Measurements from ENCODE around the gene PRB2.
"Not testable (repeated sequence)": the region's sequence is repeated elsewhere in the genome, so short reads cannot be mapped to it uniquely, and the experiment has no call there.

The PRB2 gene

GRCh38 chr12:11397366-11397765 lies 2.0 kb upstream of the PRB2 start:
- TF ChIP-seq CTCF (IDR thresholded peaks at IDR 0.05; ENCODE audit: low read depth, low read length, missing control alignments) = no peak
- DNase-seq (ENCODE audit: low read depth) = no peak
- in situ Hi-C loops (cut with HindIII; ENCODE audit: low sequenced_read_pairs) = no loop called here
- H3K4me3 ChIP-seq (ENCODE audit: low read depth, low read length) = no peak overlapping the region

DNA sequence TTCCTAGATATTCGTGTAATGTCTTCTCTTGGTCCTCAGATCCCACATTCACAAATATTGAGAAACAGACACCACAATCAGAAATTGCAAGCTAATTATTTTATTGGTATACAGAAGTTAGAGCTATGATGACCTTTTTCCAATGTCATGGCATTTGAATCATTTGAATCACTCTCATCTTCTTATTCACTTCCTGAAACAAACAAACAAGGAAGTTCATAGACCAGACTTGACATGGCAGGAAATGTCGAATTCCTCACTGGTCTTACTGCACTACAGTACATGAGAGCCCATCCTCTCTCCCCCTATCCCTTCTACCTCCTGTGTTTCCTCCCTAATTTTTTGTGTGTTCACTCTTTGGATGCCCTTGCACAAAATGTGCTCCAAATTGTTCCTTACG lies 3.9 kb downstream of the PRB2 start:
- H3K4me3 ChIP-seq (ENCODE audit: low read depth, low read length); in situ Hi-C loops (cut with HindIII; ENCODE audit: low sequenced_read_pairs); DNase-seq (ENCODE audit: low read depth): not testable (repeated sequence)

DNA sequence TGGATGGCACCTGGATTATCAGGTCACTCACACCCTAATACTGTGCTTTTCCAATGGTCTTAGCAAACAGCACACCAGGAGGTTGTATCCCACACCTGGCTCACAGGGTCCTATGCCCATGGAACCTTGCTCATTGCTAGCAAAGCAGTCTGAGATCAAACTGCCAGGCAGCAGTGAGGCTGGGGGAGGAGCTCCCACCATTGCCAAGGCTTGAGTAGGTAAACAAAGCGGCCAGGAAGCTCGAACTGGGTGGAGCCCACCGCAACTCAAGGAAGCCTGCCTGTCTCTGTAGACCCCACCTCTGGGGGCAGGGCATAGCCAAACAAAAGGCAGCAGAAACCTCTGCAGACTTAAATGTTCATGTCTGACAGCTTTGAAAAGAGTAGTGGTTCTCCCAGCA lies 17.9 kb downstream of the PRB2 start:
- DNase-seq (ENCODE audit: low read depth); H3K4me3 ChIP-seq (ENCODE audit: low read depth, low read length); in situ Hi-C loops (cut with HindIII; ENCODE audit: low sequenced_read_pairs): not testable (repeated sequence)

DNA sequence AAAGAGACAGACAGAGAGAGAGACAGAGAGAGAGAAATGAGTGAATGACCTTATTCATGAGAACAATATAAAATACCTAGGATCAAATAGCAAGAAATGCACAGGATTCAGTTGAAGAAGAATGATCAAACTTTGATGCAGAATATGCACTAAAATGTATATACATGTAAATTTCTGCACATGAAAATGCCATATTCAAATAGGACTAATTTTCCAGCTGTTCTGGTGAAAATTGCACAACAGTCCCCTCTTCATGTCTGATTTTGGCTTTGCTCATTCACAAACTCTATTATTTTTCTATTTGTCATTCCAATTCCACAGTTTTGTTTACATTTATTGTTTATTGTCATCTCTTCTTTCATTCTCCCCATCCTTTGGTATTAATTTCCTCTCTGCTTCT lies 34.2 kb downstream of the PRB2 start:
- no peak for DNase-seq (ENCODE audit: low read depth)
- in situ Hi-C loops (cut with HindIII; ENCODE audit: low sequenced_read_pairs) = no loop called here
- TF ChIP-seq CTCF (IDR thresholded peaks at IDR 0.05; ENCODE audit: low read depth, low read length, missing control alignments) = no peak
- no peak overlapping the region for H3K4me3 ChIP-seq (ENCODE audit: low read depth, low read length)

- in situ Hi-C loops (cut with HindIII; ENCODE audit: low sequenced_read_pairs); DNase-seq (ENCODE audit: low read depth); H3K4me3 ChIP-seq (ENCODE audit: low read depth, low read length): not testable (repeated sequence)
Observed at GRCh38 chr12:11360205-11360883, 35.0 kb downstream of the PRB2 start.

DNA sequence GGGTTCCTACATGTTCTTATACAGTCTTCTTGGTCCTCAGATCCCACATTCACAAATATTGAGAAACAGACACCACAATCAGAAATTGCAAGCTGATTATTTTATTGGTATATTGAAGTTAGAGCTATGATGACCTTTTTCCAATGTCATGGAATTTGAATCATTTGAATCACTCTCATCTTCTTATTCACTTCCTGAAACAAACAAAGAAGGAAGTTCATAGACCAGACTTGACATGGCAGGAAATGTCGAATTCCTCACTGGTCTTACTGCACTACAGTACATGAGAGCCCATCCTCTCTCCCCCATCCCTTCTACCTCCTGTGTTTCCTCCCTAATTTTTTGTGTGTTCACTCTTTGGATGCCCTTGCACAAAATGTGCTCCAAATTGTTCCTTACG lies 43.6 kb downstream of the PRB2 start:
- in situ Hi-C loops (cut with HindIII; ENCODE audit: low sequenced_read_pairs) = not testable (repeated sequence)

GRCh38 chr12:11348439-11348838 lies 46.9 kb downstream of the PRB2 start:
- in situ Hi-C loops (cut with HindIII; ENCODE audit: low sequenced_read_pairs) = no loop called here
- TF ChIP-seq CTCF (IDR thresholded peaks at IDR 0.05; ENCODE audit: low read depth, low read length, missing control alignments) = no peak
- no peak overlapping the region for H3K4me3 ChIP-seq (ENCODE audit: low read depth, low read length)
- no peak for DNase-seq (ENCODE audit: low read depth)

More for the DNA sequence above, 43.6 kb downstream of the PRB2 start:
- not testable (repeated sequence) for H3K4me3 ChIP-seq (ENCODE audit: low read depth, low read length); DNase-seq (ENCODE audit: low read depth)

- H3K4me3 ChIP-seq (ENCODE audit: low read depth, low read length) = no peak overlapping the region
- in situ Hi-C loops (cut with HindIII; ENCODE audit: low sequenced_read_pairs) = no loop called here
- no peak for TF ChIP-seq CTCF (IDR thresholded peaks at IDR 0.05; ENCODE audit: low read depth, low read length, missing control alignments)
Observed at GRCh38 chr12:11347810-11348209, 47.6 kb downstream of the PRB2 start.

GRCh38 chr12:11344500-11344899 lies 50.9 kb downstream of the PRB2 start:
- in situ Hi-C loops (cut with HindIII; ENCODE audit: low sequenced_read_pairs) = no loop called here
- DNase-seq (ENCODE audit: low read depth) = no peak
- no peak for TF ChIP-seq CTCF (IDR thresholded peaks at IDR 0.05; ENCODE audit: low read depth, low read length, missing control alignments)
- H3K4me3 ChIP-seq (ENCODE audit: low read depth, low read length) = no peak overlapping the region

More at GRCh38 chr12:11347810-11348209, 47.6 kb downstream of the PRB2 start:
- no peak for DNase-seq (ENCODE audit: low read depth)
